SU-DHL-6 (cell line): ENCODE results near the gene C22orf15.

Source experiments
- H2AFZ ChIP-seq: fragments of 200-600 bp; sonication (generic); 2 replicates; pipeline ENCODE4 v1.6.1; 2014; ENCODE audit warnings: low read depth, mild to moderate bottlenecking, moderate library complexity, mixed read lengths, antibody characterized with exemption, low read length; ENCODE audit not compliant: severe bottlenecking
- H3F3A ChIP-seq: fragments of 200-600 bp; shearing (Covaris generic); 2 replicates; pipeline ENCODE4 v1.6.0; 2016; ENCODE audit warnings: antibody characterized with exemption, mild to moderate bottlenecking; ENCODE audit not compliant: insufficient read depth
- H3K27ac ChIP-seq: fragments of 200-600 bp; sonication (generic); 2 replicates; pipeline ENCODE4 v1.5.1; 2016; ENCODE audit warnings: low read depth, mild to moderate bottlenecking, low read length, moderate library complexity, mixed read lengths
- H3K27me3 ChIP-seq: fragments of 200-600 bp; sonication (generic), shearing (Covaris generic); 2 replicates; pipeline ENCODE4 v1.6.0; 2014; ENCODE audit warnings: mild to moderate bottlenecking, low read length
- H3K36me3 ChIP-seq: fragments of 200-600 bp; sonication (generic); 2 replicates; pipeline ENCODE4 v1.6.1; 2014; ENCODE audit warnings: mild to moderate bottlenecking, low read length, mixed read lengths
- H3K4me2 ChIP-seq: fragments of 300-600, 200-600 bp; shearing (Covaris generic), sonication (generic); 2 replicates; pipeline ENCODE4 v1.6.0; 2014; ENCODE audit warnings: low read length, low read depth, mild to moderate bottlenecking; ENCODE audit not compliant: poor library complexity, severe bottlenecking
- H3K4me3 ChIP-seq: fragments of 200-600 bp; sonication (generic); 2 replicates; pipeline ENCODE4 v1.5.1; 2014; ENCODE audit warnings: antibody characterized with exemption, low read length, mild to moderate bottlenecking, mixed read lengths; ENCODE audit not compliant: insufficient read depth, poor library complexity, severe bottlenecking
- H3K79me2 ChIP-seq: fragments of 200-600 bp; sonication (generic); 2 replicates; pipeline ENCODE4 v1.6.1; 2014; ENCODE audit warnings: mild to moderate bottlenecking, low read length, moderate library complexity; ENCODE audit not compliant: insufficient read depth
- H3K9ac ChIP-seq: fragments of 200-600 bp; sonication (generic); 2 replicates; pipeline ENCODE4 v1.7.0; 2014; ENCODE audit warnings: mild to moderate bottlenecking, low read length
- H3K9me2 ChIP-seq: fragments of 200-600 bp; sonication (generic); replicated peaks from 2 replicates; pipeline ENCODE4 v1.6.1; 2014; ENCODE audit warnings: low read length; ENCODE audit not compliant: insufficient read depth
- H3K9me3 ChIP-seq: fragments of 200-600 bp; sonication (generic); 2 replicates; pipeline ENCODE4 v1.6.1; 2014; ENCODE audit warnings: low read length, mixed read lengths; ENCODE audit not compliant: insufficient read depth
- H4K20me1 ChIP-seq: fragments of 200-600 bp; sonication (generic); 2 replicates; pipeline ENCODE4 v1.6.1; 2014; ENCODE audit warnings: low read depth, mild to moderate bottlenecking, antibody characterized with exemption, low read length, moderate library complexity, mixed read lengths
- EZH2phosphoT487 ChIP-seq: fragments of 200-600 bp; sonication (generic), shearing (Covaris generic); conservative IDR thresholded peaks from 2 replicates; pipeline ENCODE4 v1.6.1; 2018; ENCODE audit warnings: mild to moderate bottlenecking, antibody characterized with exemption, low read length, moderate library complexity, mixed read lengths
- TF ChIP-seq, protein P1 (sequence below): fragments of 200-600 bp; sonication (generic); IDR thresholded peaks from one replicate; pipeline ENCODE4 v1.5.1; 2017; ENCODE audit warnings: antibody characterized with exemption, mild to moderate bottlenecking, low read length, moderate library complexity; ENCODE audit not compliant: insufficient read depth, poor library complexity, severe bottlenecking

The C22orf15 gene

DNA sequence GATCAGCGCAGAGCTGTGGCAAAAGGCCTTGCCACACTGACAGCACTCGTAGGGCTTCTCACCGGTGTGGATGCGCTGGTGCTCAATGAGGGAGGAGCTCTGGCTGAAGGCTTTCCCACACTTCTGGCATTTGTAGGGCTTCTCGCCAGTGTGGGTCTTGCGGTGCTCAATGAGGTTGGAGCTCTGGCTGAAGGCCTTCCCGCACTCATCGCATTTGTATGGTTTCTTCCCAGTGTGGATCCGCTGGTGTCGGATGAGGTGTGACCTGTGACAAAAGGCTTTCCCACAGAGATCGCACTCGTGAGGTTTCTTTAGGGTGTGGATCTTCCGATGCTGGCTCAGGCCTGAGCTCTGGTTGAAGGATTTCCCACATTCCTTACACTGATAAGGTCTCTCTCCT lies 18.8 kb upstream of the C22orf15 start:
- Histone ChIP-seq H2AFZ (no peak overlapping the region), H3K27me3 (no peaks in the 10 kb centered on the region), H3K36me3 (no peaks in the 10 kb centered on the region), H3K9me3 (no peaks in the 10 kb centered on the region), H3K27ac (no peak overlapping the region), H4K20me1 (no peaks in the 10 kb centered on the region), H3K9me2 (no peaks in the 10 kb centered on the region), H3K79me2 (no peaks in the 10 kb centered on the region), H3K4me3 (no peak overlapping the region), H3K4me2 (no peak overlapping the region), H3F3A (no peaks in the 10 kb centered on the region), H3K9ac (no peak overlapping the region)
- no peak for TF ChIP-seq EZH2phosphoT487
- TF ChIP-seq, protein P1, sequence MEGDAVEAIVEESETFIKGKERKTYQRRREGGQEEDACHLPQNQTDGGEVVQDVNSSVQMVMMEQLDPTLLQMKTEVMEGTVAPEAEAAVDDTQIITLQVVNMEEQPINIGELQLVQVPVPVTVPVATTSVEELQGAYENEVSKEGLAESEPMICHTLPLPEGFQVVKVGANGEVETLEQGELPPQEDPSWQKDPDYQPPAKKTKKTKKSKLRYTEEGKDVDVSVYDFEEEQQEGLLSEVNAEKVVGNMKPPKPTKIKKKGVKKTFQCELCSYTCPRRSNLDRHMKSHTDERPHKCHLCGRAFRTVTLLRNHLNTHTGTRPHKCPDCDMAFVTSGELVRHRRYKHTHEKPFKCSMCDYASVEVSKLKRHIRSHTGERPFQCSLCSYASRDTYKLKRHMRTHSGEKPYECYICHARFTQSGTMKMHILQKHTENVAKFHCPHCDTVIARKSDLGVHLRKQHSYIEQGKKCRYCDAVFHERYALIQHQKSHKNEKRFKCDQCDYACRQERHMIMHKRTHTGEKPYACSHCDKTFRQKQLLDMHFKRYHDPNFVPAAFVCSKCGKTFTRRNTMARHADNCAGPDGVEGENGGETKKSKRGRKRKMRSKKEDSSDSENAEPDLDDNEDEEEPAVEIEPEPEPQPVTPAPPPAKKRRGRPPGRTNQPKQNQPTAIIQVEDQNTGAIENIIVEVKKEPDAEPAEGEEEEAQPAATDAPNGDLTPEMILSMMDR = no peak

GRCh38 chr22:23744485-23744884 lies 18.3 kb upstream of the C22orf15 start:
- H3K9ac ChIP-seq = no peak overlapping the region
- H3K27ac ChIP-seq = no peak overlapping the region
- H3F3A ChIP-seq = no peaks in the 10 kb centered on the region
- TF ChIP-seq, protein P1 = no peak
- TF ChIP-seq EZH2phosphoT487 = no peak
- no peaks in the 10 kb centered on the region for H3K79me2 ChIP-seq
- no peaks in the 10 kb centered on the region for H3K36me3 ChIP-seq
- H3K4me3 ChIP-seq = no peak overlapping the region
- no peaks in the 10 kb centered on the region for H3K9me2 ChIP-seq
- H2AFZ ChIP-seq = no peak overlapping the region
- H3K27me3 ChIP-seq = no peaks in the 10 kb centered on the region
- no peak overlapping the region for H3K4me2 ChIP-seq
- no peaks in the 10 kb centered on the region for H4K20me1 ChIP-seq
- no peaks in the 10 kb centered on the region for H3K9me3 ChIP-seq

DNA sequence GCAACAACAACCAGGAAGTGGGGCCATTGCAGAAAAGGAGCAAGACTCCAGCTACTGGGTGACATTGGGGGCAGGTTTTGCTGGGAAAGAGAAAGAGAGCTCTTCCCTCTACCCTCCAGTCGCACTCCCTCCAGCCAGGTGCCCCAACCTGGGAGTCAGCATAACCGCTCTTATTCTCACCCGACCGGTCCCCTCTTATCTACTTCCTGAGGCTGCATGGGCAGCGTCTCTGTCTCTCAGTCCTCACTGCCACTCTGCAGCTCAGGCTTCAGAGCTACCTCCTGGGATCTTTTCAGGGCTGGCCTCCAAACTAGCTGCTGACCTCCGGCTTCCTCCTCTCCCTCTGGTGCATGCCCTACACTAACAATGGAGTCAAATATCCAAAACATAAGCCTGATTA lies 17.0 kb upstream of the C22orf15 start:
- Histone ChIP-seq H2AFZ (no peak overlapping the region), H3K4me2 (no peak overlapping the region), H3K36me3 (no peaks in the 10 kb centered on the region), H3K9me2 (no peaks in the 10 kb centered on the region), H3F3A (no peaks in the 10 kb centered on the region), H3K4me3 (no peak overlapping the region), H3K27me3 (no peaks in the 10 kb centered on the region), H3K9ac (no peak overlapping the region), H4K20me1 (no peaks in the 10 kb centered on the region), H3K9me3 (no peaks in the 10 kb centered on the region), H3K79me2 (no peaks in the 10 kb centered on the region), H3K27ac (no peak overlapping the region)
- TF ChIP-seq, protein P1 = no peak
- TF ChIP-seq EZH2phosphoT487 = no peak
